Parathyroid adenoma (tissue), 2 donors: ENCODE results near the gene PRKAB2.
A peak's percentile ranks its signal among the peaks of the same experiment; 100 is the strongest.
"Not testable (repeated sequence)": the region's sequence is repeated elsewhere in the genome, so short reads cannot be mapped to it uniquely, and the experiment has no call there.

ENCODE experiments used
- H2AFZ ChIP-seq: fragments of 300-600 bp; sonication (generic); one replicate; pipeline ENCODE4 v1.7.0; 2017; ENCODE audit warnings: antibody characterized with exemption, mild to moderate bottlenecking
- H3K27ac ChIP-seq: fragments of 300-600 bp; sonication (generic); one replicate; pipeline ENCODE4 v1.7.0; 2017
- H3K27me3 ChIP-seq: fragments of 300-600 bp; sonication (generic); one replicate; pipeline ENCODE4 v1.7.0; 2017; ENCODE audit warnings: low read length; ENCODE audit not compliant: control insufficient read depth, insufficient read depth
- H3K36me3 ChIP-seq: fragments of 300-600 bp; sonication (generic); one replicate; pipeline ENCODE4 v1.7.0; 2017; ENCODE audit warnings: low read length; ENCODE audit not compliant: control insufficient read depth, insufficient read depth
- H3K4me1 ChIP-seq: fragments of 300-600 bp; sonication (generic); one replicate; pipeline ENCODE4 v1.7.0; 2017; ENCODE audit warnings: control low read depth
- H3K4me2 ChIP-seq: fragments of 300-600 bp; sonication (generic); one replicate; pipeline ENCODE4 v1.7.0; 2017; ENCODE audit warnings: low read length
- H3K4me3 ChIP-seq: fragments of 300-600 bp; sonication (generic); one replicate; pipeline ENCODE4 v1.7.0; 2017; ENCODE audit warnings: low read depth, low read length
- H3K79me2 ChIP-seq: fragments of 300-600 bp; sonication (generic); one replicate; pipeline ENCODE4 v1.7.0; 2017; ENCODE audit warnings: control low read depth
- H3K9ac ChIP-seq: fragments of 300-600 bp; sonication (generic); one replicate; pipeline ENCODE4 v1.7.0; 2017; ENCODE audit warnings: mild to moderate bottlenecking
- H3K9me3 ChIP-seq: fragments of 300-600 bp; sonication (generic); one replicate; pipeline ENCODE4 v1.7.0; 2017; ENCODE audit warnings: low read length; ENCODE audit not compliant: control insufficient read depth
- TF ChIP-seq, protein P1 (sequence below): fragments of 300-600 bp; sonication (generic); IDR thresholded peaks from one replicate; pipeline ENCODE4 v1.7.0; 2017; ENCODE audit warnings: antibody characterized with exemption, mild to moderate bottlenecking
- donor health status: primary hyperparathyroidism.

PRKAB2 gene

DNA sequence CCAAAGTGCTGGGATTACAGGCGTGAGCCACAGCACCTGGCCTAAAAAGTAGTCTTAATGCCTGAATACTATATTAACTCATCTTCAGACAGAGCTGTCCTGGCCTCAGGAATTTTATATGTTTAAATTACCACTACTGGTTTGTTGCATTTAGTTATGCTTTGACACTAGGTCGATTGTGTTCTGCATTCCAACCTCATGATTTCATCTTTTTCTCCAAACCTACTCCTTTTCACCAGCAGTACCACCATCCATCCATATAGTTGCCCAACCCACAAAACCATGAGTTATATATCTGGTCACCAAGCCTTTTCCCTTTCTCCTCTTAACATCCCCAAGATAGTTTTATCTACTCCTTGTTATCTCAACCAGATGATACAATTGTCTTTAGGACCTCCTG is 30.3 kb upstream of the PRKAB2 start:
- Histone ChIP-seq H3K27ac (no peak overlapping the region), H3K79me2 (no peaks in the 10 kb centered on the region), H3K36me3 (no peaks in the 10 kb centered on the region), H3K9ac (no peak overlapping the region), H3K9me3 (no peaks in the 10 kb centered on the region), H3K4me3 (no peak overlapping the region), H3K4me2 (no peak overlapping the region), H2AFZ (no peak overlapping the region), H3K27me3 (no peaks in the 10 kb centered on the region), H3K4me1 (peaks cover 15% of the 10 kb centered on the region)
- TF ChIP-seq, protein P1, sequence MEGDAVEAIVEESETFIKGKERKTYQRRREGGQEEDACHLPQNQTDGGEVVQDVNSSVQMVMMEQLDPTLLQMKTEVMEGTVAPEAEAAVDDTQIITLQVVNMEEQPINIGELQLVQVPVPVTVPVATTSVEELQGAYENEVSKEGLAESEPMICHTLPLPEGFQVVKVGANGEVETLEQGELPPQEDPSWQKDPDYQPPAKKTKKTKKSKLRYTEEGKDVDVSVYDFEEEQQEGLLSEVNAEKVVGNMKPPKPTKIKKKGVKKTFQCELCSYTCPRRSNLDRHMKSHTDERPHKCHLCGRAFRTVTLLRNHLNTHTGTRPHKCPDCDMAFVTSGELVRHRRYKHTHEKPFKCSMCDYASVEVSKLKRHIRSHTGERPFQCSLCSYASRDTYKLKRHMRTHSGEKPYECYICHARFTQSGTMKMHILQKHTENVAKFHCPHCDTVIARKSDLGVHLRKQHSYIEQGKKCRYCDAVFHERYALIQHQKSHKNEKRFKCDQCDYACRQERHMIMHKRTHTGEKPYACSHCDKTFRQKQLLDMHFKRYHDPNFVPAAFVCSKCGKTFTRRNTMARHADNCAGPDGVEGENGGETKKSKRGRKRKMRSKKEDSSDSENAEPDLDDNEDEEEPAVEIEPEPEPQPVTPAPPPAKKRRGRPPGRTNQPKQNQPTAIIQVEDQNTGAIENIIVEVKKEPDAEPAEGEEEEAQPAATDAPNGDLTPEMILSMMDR = no peak

DNA sequence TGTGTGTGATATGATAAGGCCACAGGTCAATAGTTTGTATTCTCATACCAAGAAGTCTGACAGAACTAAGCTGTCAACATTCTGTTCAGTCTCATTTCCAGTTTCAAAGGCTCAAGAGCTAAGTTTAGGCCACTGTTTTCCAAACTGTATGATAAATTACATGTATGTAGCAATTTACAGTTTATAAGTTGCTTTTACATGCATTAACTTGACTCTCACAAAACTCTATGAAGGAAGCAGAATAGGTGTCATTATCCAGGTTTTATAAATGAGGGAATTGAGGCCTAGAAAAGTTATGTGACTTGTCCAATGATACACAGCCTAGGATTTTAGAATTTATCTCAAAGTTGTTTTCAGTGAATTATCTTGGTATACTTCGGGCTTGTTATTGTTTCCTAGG is 29.5 kb upstream of the PRKAB2 start:
- Histone ChIP-seq H3K36me3 (no peaks in the 10 kb centered on the region), H3K4me1 (peaks cover 19% of the 10 kb centered on the region), H3K4me3 (no peak overlapping the region), H2AFZ (peak overlapping the region; percentile 25), H3K79me2 (no peaks in the 10 kb centered on the region), H3K27ac (peak overlapping the region; percentile 32), H3K9ac (no peak overlapping the region), H3K9me3 (no peaks in the 10 kb centered on the region), H3K27me3 (no peaks in the 10 kb centered on the region), H3K4me2 (no peak overlapping the region)
- TF ChIP-seq, protein P1 = no peak

DNA sequence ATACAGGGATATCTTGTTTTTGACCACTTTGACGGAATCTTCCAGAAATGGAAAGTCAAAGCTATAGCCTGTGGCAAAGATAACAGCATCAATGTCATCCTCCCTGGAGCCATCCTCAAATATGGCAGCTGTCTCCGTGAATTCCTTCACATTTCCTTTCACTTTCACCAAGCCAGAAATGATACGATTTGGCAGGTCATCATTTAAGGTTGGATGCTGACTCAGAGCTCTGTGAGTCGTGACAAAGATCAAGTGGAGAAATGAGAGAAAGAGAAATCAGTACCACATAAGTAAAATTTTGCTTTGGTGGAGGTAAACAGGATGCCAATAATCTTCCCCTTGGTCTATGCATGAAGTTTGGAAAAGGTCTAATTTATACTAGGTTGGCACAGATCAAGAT is 29.0 kb upstream of the PRKAB2 start:
- H3K4me2 ChIP-seq = peak overlapping the region; percentile 21
- peak overlapping the region; percentile 25 for H2AFZ ChIP-seq
- no peak overlapping the region for H3K9ac ChIP-seq
- peak overlapping the region; percentile 32 for H3K27ac ChIP-seq
- H3K4me1 ChIP-seq = peaks cover 21% of the 10 kb centered on the region
- no peaks in the 10 kb centered on the region for H3K27me3 ChIP-seq
- H3K36me3 ChIP-seq = no peaks in the 10 kb centered on the region
- TF ChIP-seq, protein P1 = no peak
- no peak overlapping the region for H3K4me3 ChIP-seq
- no peaks in the 10 kb centered on the region for H3K9me3 ChIP-seq
- no peaks in the 10 kb centered on the region for H3K79me2 ChIP-seq

DNA sequence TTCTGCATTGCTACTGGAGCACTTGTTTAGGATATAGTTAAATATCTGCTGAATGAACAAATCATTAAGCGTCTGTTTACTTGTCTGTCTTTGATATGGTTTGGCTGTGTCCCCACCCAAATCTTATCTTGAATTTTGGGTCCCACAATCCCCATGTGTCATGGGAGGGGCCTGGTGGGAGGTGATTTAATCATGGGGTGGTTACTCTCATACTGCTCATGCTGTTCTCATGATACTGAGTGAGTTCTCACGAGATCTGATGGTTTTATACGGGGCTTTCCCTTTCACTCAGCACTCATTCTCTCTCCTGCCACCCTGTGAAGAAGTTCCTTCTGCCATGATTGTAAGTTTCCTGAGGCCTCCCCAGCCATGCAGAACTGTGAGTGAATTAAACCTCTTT is 25.1 kb upstream of the PRKAB2 start:
- H3K36me3 ChIP-seq, H3K9ac ChIP-seq, H3K27me3 ChIP-seq, H2AFZ ChIP-seq, H3K79me2 ChIP-seq, H3K9me3 ChIP-seq, H3K4me2 ChIP-seq, H3K4me3 ChIP-seq: not testable (repeated sequence)
- H3K27ac ChIP-seq = peak overlapping the region; percentile 84
- H3K4me1 ChIP-seq = peaks cover 21% of the 10 kb centered on the region

DNA sequence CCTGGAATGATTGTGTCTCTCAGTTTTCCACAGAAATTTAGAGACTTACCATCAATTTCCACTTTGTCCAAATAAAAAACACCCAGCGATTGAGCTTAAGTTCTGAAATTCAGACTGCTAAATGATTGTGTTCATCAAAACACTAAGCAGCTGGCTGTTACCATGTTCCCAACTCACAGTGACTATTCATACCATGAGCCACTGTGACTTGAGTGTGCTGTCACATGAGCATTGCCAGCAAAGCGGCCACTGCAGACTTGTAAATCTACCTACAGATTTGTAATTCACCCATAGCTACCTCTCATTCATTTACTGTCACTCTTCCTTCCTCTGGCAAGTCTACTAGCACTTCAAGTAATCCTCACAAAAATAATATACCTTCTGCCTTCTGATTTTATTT is 17.2 kb upstream of the PRKAB2 start:
- Histone ChIP-seq H3K9me3 (no peaks in the 10 kb centered on the region), H3K4me2 (no peak overlapping the region), H3K36me3 (no peaks in the 10 kb centered on the region), H3K4me3 (no peak overlapping the region), H3K9ac (no peak overlapping the region), H3K27me3 (no peaks in the 10 kb centered on the region), H3K79me2 (no peaks in the 10 kb centered on the region), H2AFZ (no peak overlapping the region), H3K4me1 (peaks cover 3% of the 10 kb centered on the region), H3K27ac (no peak overlapping the region)
- TF ChIP-seq, protein P1 = no peak
